HG02938 (cell line): Measurements from ENCODE around the gene SLC27A1.
"Not testable (repeated sequence)": the region's sequence is repeated elsewhere in the genome, so short reads cannot be mapped to it uniquely, and the experiment has no call there.

Experiments used
- ATAC-seq: cut with Tn5 transposase; IDR thresholded peaks from one replicate; pipeline ENCODE4 v1.9.1; 2021; ENCODE audit warnings: mild to moderate bottlenecking, moderate library complexity; ENCODE audit not compliant: unreplicated experiment

Gene SLC27A1

GRCh38 chr19:17538684-17539237 lies 68.4 kb downstream of the SLC27A1 start:
- no peak for ATAC-seq

GRCh38 chr19:17539238-17540117 lies 69.2 kb downstream of the SLC27A1 start:
- no peak for ATAC-seq

- no peak for ATAC-seq
Measured at GRCh38 chr19:17540174-17540573, 69.8 kb downstream of the SLC27A1 start.

GRCh38 chr19:17541184-17541759 lies 70.9 kb downstream of the SLC27A1 start:
- no peak for ATAC-seq

- no peak for ATAC-seq
Measured at GRCh38 chr19:17542042-17542441, 71.7 kb downstream of the SLC27A1 start.

GRCh38 chr19:17542793-17543582 lies 72.7 kb downstream of the SLC27A1 start:
- ATAC-seq: no peak

- no peak for ATAC-seq
Measured at GRCh38 chr19:17543986-17544385, 73.7 kb downstream of the SLC27A1 start.

- ATAC-seq: no peak
Measured at GRCh38 chr19:17544418-17544817, 74.1 kb downstream of the SLC27A1 start.

- ATAC-seq: no peak
Measured at GRCh38 chr19:17548145-17548544, 77.8 kb downstream of the SLC27A1 start.

GRCh38 chr19:17549085-17549740 lies 78.9 kb downstream of the SLC27A1 start:
- no peak for ATAC-seq

- ATAC-seq: no peak
Measured at GRCh38 chr19:17550076-17550667, 79.8 kb downstream of the SLC27A1 start.

- not testable (repeated sequence) for ATAC-seq
Measured at GRCh38 chr19:17552735-17553134, 82.4 kb downstream of the SLC27A1 start.

GRCh38 chr19:17553256-17553655 lies 82.9 kb downstream of the SLC27A1 start:
- ATAC-seq: no peak

GRCh38 chr19:17554968-17555479 lies 84.7 kb downstream of the SLC27A1 start:
- no peak for ATAC-seq

GRCh38 chr19:17555480-17555928 lies 85.2 kb downstream of the SLC27A1 start, which contains the start of gene COLGALT1:
COLGALT1 (plus strand) TSS chr19:17555649; CDS start chr19:17555714, 65 bp downstream.
- ATAC-seq: peak; percentile 76
